ENCODE data around the gene NIN. TPM values are rescaled to one million over a fixed set of nuclear protein-coding genes. Genes with fewer than 3 reads are reported as not detected.
A peak's percentile ranks its signal among the peaks of the same experiment; 100 is the strongest.
"Not testable (repeated sequence)": the region's sequence is repeated elsewhere in the genome, so short reads cannot be mapped to it uniquely, and the experiment has no call there.

Gene NIN
- total RNA-seq, 4 donors from 2014 or later, result 9.4 to 66.3 (median 26.5) TPM

DNA sequence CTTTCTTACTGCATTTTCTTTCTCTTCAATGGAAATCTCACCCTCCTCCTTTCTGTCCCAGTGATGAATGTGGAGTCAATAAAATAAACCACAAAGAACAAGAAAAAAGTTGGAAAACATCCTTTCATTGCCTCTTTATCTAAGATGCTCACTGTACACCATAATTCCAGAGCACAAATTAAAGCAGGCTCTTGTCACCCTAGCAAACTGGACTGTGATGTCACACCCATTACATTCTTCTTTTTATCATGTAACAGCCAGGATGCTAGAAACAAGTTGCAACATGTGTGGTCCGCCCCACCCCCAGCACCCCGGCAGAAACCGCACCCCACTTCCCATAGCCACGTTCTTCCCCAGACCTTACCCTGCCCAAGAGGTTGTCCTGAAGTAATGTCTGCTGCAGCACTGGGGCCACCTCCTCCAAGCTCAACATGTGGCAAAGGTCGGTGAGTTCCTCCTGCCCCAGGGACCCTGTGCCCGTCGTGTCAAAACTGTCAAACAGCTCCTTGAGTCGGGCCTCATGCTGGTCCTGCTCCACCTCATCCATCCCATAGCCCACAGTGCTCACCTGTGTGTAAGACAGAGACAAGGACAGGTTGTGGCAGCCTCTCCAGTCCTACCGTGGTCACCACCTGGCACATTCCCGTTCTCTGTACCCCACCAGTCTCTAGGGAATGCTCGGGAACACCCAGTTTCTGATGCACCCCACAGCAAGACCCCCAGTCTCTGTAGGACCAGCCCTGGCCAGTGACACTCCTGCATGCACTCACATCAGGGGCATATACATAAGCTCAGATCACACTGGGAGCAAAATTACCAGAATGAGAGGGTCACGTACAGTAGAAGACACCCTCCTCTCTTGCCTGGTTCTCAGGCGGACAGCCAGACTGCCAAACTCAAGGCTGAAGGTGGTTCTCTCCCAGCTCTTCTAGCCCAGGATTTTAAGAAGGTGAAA, 9.2 kb downstream of the NIN start:
- TF ChIP-seq CTCF (IDR thresholded peaks at IDR 0.05) (no peak), POLR2AphosphoS5 (IDR thresholded peaks at IDR 0.05) (no peak), POLR2A (IDR thresholded peaks at IDR 0.05) (no peak), EP300 (IDR thresholded peaks at IDR 0.05; ENCODE audit: low read depth) (no peak)
- Histone ChIP-seq H3K9me3 (no peaks in the 10 kb centered on the region), H3K27me3 (no peaks in the 10 kb centered on the region), H3K36me3 (no peaks in the 10 kb centered on the region), H3K27ac (peak overlapping the region in 2 of 4 donors; percentile 13 to 36), H3K4me3 (no peak overlapping the region), H3K4me1 (peaks cover 0 to 29% (median 4%) of the 10 kb centered on the region in 4 donors)
- DNase-seq, result peak; percentile 60
- intact Hi-C loops (cut with DNase I; ENCODE audit: low total_unique reads) (no loop called here), in situ Hi-C loops (cut with MboI; ENCODE audit: low pct_ligation_motif_present in 1 of 4, low pct_unique_long_range_greater_than_20kb in 1 of 4, low sequenced_read_pairs in 3 of 4) (no loop called here)
- WGBS, 2 donors (ENCODE audit: low coverage in 1 of 2), result 72% methylated on average over 13 of the region's 13 CpGs; no CpG with 5 or more reads in 1 of the 2 donors

DNA sequence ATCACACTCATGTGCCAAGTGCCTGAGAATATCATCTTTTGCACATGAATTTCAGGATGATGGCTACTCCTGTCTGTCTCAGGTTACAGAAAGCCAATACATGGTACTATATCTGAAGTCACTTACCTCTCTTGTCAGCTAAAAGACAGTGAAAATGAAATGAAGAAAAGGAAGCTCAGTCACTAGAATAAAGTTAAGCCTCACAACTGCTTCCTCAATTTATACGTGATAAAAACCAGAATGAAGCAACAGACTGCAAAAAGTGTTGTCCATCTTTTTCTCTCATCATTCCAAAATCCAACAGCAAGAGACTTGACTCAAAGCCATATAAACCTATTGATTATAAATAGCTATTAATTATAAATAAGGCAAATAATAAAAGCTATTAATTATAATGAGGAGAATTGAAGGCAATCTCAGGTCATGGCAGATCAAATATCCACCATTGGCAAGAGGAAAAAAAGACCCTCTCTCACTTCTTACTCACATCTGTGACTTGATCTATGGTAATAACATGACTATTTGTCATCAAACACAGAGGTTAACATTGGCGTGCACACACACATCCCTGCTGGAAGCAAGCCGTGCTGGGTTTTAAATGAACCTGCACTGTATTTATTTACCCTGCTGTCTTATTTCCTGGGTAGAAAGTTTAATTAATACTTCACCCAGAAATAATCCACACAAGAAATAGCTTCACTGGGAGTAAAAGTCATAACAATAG, 10.0 kb downstream of the NIN start:
- H3K4me3 ChIP-seq, result no peak overlapping the region
- peaks cover 0 to 34% (median 4%) of the 10 kb centered on the region in 4 donors for H3K4me1 ChIP-seq
- 76 to 81% methylated on average over 3 of the region's 3 CpGs for WGBS, 2 donors (ENCODE audit: low coverage in 1 of 2)
- no peaks in the 10 kb centered on the region for H3K9me3 ChIP-seq
- peak overlapping the region in 1 of 4 donors; percentile 16 for H3K27ac ChIP-seq
- in situ Hi-C loops (cut with MboI; ENCODE audit: low pct_ligation_motif_present in 1 of 4, low pct_unique_long_range_greater_than_20kb in 1 of 4, low sequenced_read_pairs in 3 of 4), result no loop called here
- intact Hi-C loops (cut with DNase I; ENCODE audit: low total_unique reads), result no loop called here
- TF ChIP-seq CTCF (IDR thresholded peaks at IDR 0.05) (no peak), POLR2AphosphoS5 (IDR thresholded peaks at IDR 0.05) (no peak), POLR2A (IDR thresholded peaks at IDR 0.05) (no peak), EP300 (IDR thresholded peaks at IDR 0.05; ENCODE audit: low read depth) (no peak)
- no peak for DNase-seq
- H3K36me3 ChIP-seq, result no peaks in the 10 kb centered on the region
- no peaks in the 10 kb centered on the region for H3K27me3 ChIP-seq

GRCh38 chr14:50819303-50819702, 11.7 kb downstream of the NIN start:
- H3K4me1 ChIP-seq, result peaks cover 0 to 33% (median 4%) of the 10 kb centered on the region in 4 donors
- in situ Hi-C loops (cut with MboI; ENCODE audit: low pct_ligation_motif_present in 1 of 4, low pct_unique_long_range_greater_than_20kb in 1 of 4, low sequenced_read_pairs in 3 of 4); intact Hi-C loops (cut with DNase I; ENCODE audit: low total_unique reads); H3K27me3 ChIP-seq; H3K9me3 ChIP-seq; H3K27ac ChIP-seq; DNase-seq; H3K4me3 ChIP-seq; H3K36me3 ChIP-seq: not testable (repeated sequence)
- 85 to 89% methylated on average over 6 of the region's 6 CpGs for WGBS, 2 donors (ENCODE audit: low coverage in 1 of 2)

GRCh38 chr14:50816395-50817047, 14.4 kb downstream of the NIN start:
- no peaks in the 10 kb centered on the region for H3K27me3 ChIP-seq
- peaks cover 0 to 38% (median 0%) of the 10 kb centered on the region in 4 donors for H3K4me1 ChIP-seq
- whole genome bisulfite sequencing, 2 donors (ENCODE audit: low coverage in 1 of 2), result 0 to 69% methylated on average over 1 to 6 of the region's 6 CpGs
- no peak for DNase-seq
- H3K36me3 ChIP-seq, result no peaks in the 10 kb centered on the region
- H3K9me3 ChIP-seq, result no peaks in the 10 kb centered on the region
- intact Hi-C loops (cut with DNase I; ENCODE audit: low total_unique reads), result no loop called here
- H3K4me3 ChIP-seq, result no peak overlapping the region
- in situ Hi-C loops (cut with MboI; ENCODE audit: low pct_ligation_motif_present in 1 of 4, low pct_unique_long_range_greater_than_20kb in 1 of 4, low sequenced_read_pairs in 3 of 4), result no loop called here
- TF ChIP-seq EP300 (IDR thresholded peaks at IDR 0.05; ENCODE audit: low read depth) (no peak), CTCF (IDR thresholded peaks at IDR 0.05) (no peak), POLR2A (IDR thresholded peaks at IDR 0.05) (no peak), POLR2AphosphoS5 (IDR thresholded peaks at IDR 0.05) (no peak)
- no peak overlapping the region for H3K27ac ChIP-seq

- intact Hi-C loops (cut with DNase I; ENCODE audit: low total_unique reads); H3K36me3 ChIP-seq; DNase-seq; H3K27ac ChIP-seq; H3K27me3 ChIP-seq; H3K4me3 ChIP-seq; in situ Hi-C loops (cut with MboI; ENCODE audit: low pct_ligation_motif_present in 1 of 4, low pct_unique_long_range_greater_than_20kb in 1 of 4, low sequenced_read_pairs in 3 of 4); H3K9me3 ChIP-seq: not testable (repeated sequence)
- 85 to 89% methylated on average over 4 to 5 of the region's 5 CpGs for WGBS, 2 donors (ENCODE audit: low coverage in 1 of 2)
- peaks cover 0 to 31% (median 0%) of the 10 kb centered on the region in 4 donors for H3K4me1 ChIP-seq
These were observed 15.4 kb downstream of the NIN start for GRCh38 chr14:50815526-50815925.

DNA sequence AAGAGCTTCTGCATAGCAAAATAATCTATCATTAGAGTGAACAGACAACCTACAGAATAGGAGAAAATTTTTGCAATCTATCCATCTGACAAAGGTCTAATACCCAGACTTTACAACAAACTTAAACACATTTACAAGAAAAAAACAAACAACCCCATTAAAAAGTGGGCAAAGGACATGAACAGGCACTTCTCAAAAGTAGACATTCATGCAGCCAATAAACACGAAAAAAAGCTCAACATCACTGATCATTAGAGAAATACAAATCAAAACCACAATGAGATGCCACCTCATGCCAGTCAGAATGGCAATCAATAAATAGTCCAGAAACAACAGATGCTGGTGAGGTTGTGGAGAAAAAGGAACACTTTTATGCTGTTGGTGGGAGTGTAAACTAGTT, 15.9 kb downstream of the NIN start:
- WGBS, 2 donors (ENCODE audit: low coverage in 1 of 2), result 0 to 50% methylated on average over 1 of the region's 1 CpG
- H3K9me3 ChIP-seq; intact Hi-C loops (cut with DNase I; ENCODE audit: low total_unique reads); in situ Hi-C loops (cut with MboI; ENCODE audit: low pct_ligation_motif_present in 1 of 4, low pct_unique_long_range_greater_than_20kb in 1 of 4, low sequenced_read_pairs in 3 of 4); H3K27ac ChIP-seq; H3K4me3 ChIP-seq; DNase-seq; H3K36me3 ChIP-seq; H3K27me3 ChIP-seq: not testable (repeated sequence)
- peaks cover 0 to 29% (median 0%) of the 10 kb centered on the region in 4 donors for H3K4me1 ChIP-seq

Data from transverse colon (tissue), 4 donors.